GM15510 (cell line): ENCODE measurements around the gene ABLIM3.

ENCODE experiments used
- POLR2A ChIP-seq: IDR thresholded peaks from 3 replicates; pipeline ENCODE4 v1.6.1; 2011; ENCODE audit warnings: borderline replicate concordance; ENCODE audit not compliant: insufficient read length; ENCODE audit errors: extremely low read depth

ABLIM3 gene

GRCh38 chr5:149227168-149227826 lies 86.0 kb downstream of the ABLIM3 start:
- TF ChIP-seq POLR2A, result no peak

- TF ChIP-seq POLR2A, result no peak
These were observed 87.5 kb downstream of the ABLIM3 start for GRCh38 chr5:149228618-149229297.

GRCh38 chr5:149229298-149229937 lies 88.1 kb downstream of the ABLIM3 start:
- TF ChIP-seq POLR2A, result no peak

GRCh38 chr5:149235841-149236240 lies 94.5 kb downstream of the ABLIM3 start:
- no peak for TF ChIP-seq POLR2A

GRCh38 chr5:149237662-149238061 lies 96.4 kb downstream of the ABLIM3 start:
- TF ChIP-seq POLR2A, result no peak

- no peak for TF ChIP-seq POLR2A
These were observed 97.2 kb downstream of the ABLIM3 start for GRCh38 chr5:149238540-149238939.

GRCh38 chr5:149239917-149240316 lies 98.6 kb downstream of the ABLIM3 start:
- no peak for TF ChIP-seq POLR2A

- TF ChIP-seq POLR2A, result no peak
These were observed 99.2 kb downstream of the ABLIM3 start for GRCh38 chr5:149240354-149240998.

GRCh38 chr5:149242339-149242738 lies 101.0 kb downstream of the ABLIM3 start:
- no peak for TF ChIP-seq POLR2A

GRCh38 chr5:149246906-149247305 lies 105.6 kb downstream of the ABLIM3 start:
- TF ChIP-seq POLR2A, result no peak

- TF ChIP-seq POLR2A, result no peak
These were observed 106.4 kb downstream of the ABLIM3 start for GRCh38 chr5:149247726-149248125.

- no peak for TF ChIP-seq POLR2A
These were observed 110.3 kb downstream of the ABLIM3 start for GRCh38 chr5:149251546-149251945.

- TF ChIP-seq POLR2A, result no peak
These were observed 113.2 kb downstream of the ABLIM3 start for GRCh38 chr5:149254506-149254905.

- no peak for TF ChIP-seq POLR2A
These were observed 115.2 kb downstream of the ABLIM3 start for GRCh38 chr5:149256451-149256850.

GRCh38 chr5:149257131-149257530 lies 115.8 kb downstream of the ABLIM3 start:
- no peak for TF ChIP-seq POLR2A

GRCh38 chr5:149257889-149258705 lies 116.8 kb downstream of the ABLIM3 start:
- TF ChIP-seq POLR2A, result no peak

GRCh38 chr5:149260761-149261160 lies 119.5 kb downstream of the ABLIM3 start:
- TF ChIP-seq POLR2A, result no peak
